Esophagus muscularis mucosa (tissue), 4 donors: ENCODE measurements around the gene SALL3. TPM values are rescaled to one million over a fixed set of nuclear protein-coding genes. Genes with fewer than 3 reads are reported as not detected.

Experiments used
- DNase-seq: peaks from one replicate; pipeline ENCODE4 v3.0.0-alpha.2; 2017; ENCODE audit errors: extremely low spot score
- H3K27ac ChIP-seq, 4 donors: fragments of 200-600 bp; sonication (generic); replicated peaks in 1 of 4; 1 replicate in 3 of 4; 2 replicates in 1 of 4; pipeline ENCODE4 v1.5.1; 2016 to 2019; ENCODE audit warnings: mild to moderate bottlenecking in 1 of 4
- H3K27me3 ChIP-seq, 4 donors: fragments of 200-600 bp; sonication (generic); one replicate each; pipeline versions ENCODE4 v1.5.1 to v1.6.0; 2016 to 2019
- H3K36me3 ChIP-seq, 4 donors: fragments of 200-600 bp; sonication (generic); one replicate each; pipeline ENCODE4 v1.5.1; 2016 to 2019
- H3K4me1 ChIP-seq, 4 donors: fragments of 200-600 bp; sonication (generic); one replicate each; pipeline ENCODE4 v1.5.1; 2016 to 2019
- H3K4me3 ChIP-seq, 4 donors: fragments of 200-600 bp; sonication (generic); 1 replicate in 2 of 4; 2 replicates in 2 of 4; pipeline ENCODE4 v1.5.1; 2016 to 2019; ENCODE audit warnings: mild to moderate bottlenecking in 4 of 4, moderate library complexity in 1 of 4
- H3K9me3 ChIP-seq, 4 donors: fragments of 200-600 bp; sonication (generic); 1 replicate in 3 of 4; 2 replicates in 1 of 4; pipeline ENCODE4 v1.5.1; 2016 to 2019
- CTCF ChIP-seq, 3 experiments: fragments of 200-600 bp in 2 of 3; fragments of 450-650 bp in 1 of 3; sonication (generic) in 2 of 3; IDR thresholded peaks; one replicate each; pipeline ENCODE4 v1.5.1; 2017 to 2019; ENCODE audit warnings: antibody characterized with exemption in 3 of 3, mild to moderate bottlenecking in 2 of 3, moderate library complexity in 1 of 3
- EP300 ChIP-seq: sonication (generic); formaldehyde crosslinking; IDR thresholded peaks from one replicate; pipeline ENCODE4 v1.6.1; 2017; ENCODE audit warnings: antibody characterized with exemption
- POLR2A ChIP-seq: fragments of 450-650 bp; IDR thresholded peaks from one replicate; pipeline ENCODE4 v1.6.1; 2017; ENCODE audit warnings: antibody characterized with exemption, moderate library complexity, mild to moderate bottlenecking, low read depth
- POLR2AphosphoS5 ChIP-seq, 2 donors: sonication (generic); formaldehyde crosslinking; IDR thresholded peaks; one replicate each; pipeline ENCODE4 v1.6.1; 2017; ENCODE audit warnings: antibody characterized with exemption in 2 of 2
- WGBS: methylation state at CpG from one replicate; pipeline ENCODE4 v1.1.5; 2018; 5-methylcytosine and 5-hydroxymethylcytosine counted together
- intact Hi-C: fragments of 100-400 bp; cut with DNase I; formaldehyde crosslinking; loops from one replicate; pipeline ENCODE4 v1.15.1; 2023
- total RNA-seq, 4 donors: library from RNA; depleted of rRNA; stranded (reverse); fragments of >200 nt; gene quantifications; one replicate each; pipeline versions ENCODE4 v1.1.0 to v1.2.1, GENCODE V29; 2016

SALL3 gene
- total RNA-seq, 4 donors from 2014 or later = not detected

GRCh38 chr18:78980279-78980771 is 707 bp downstream of the SALL3 start:
- Histone ChIP-seq H3K9me3 (peaks cover 0 to 5% (median 0%) of the 10 kb centered on the region in 4 donors), H3K36me3 (no peaks in the 10 kb centered on the region), H3K4me3 (peak overlapping the region; percentile 9 to 33 (median 30)), H3K27ac (no peak overlapping the region), H3K27me3 (peaks cover 0 to 95% (median 50%) of the 10 kb centered on the region in 4 donors), H3K4me1 (peaks cover 7 to 36% (median 28%) of the 10 kb centered on the region in 4 donors)
- DNase-seq = no peak
- TF ChIP-seq CTCF (IDR thresholded peaks at IDR 0.05) = no peak
- no peak for TF ChIP-seq POLR2A
- no peak for TF ChIP-seq POLR2AphosphoS5 (IDR thresholded peaks at IDR 0.05)
- TF ChIP-seq EP300 = no peak
- intact Hi-C loops = loop anchor here (10.0 kb wide), 1 partner anchor 1076 kb away; no protein-coding TSS in a partner anchor
- WGBS = 0% methylated on average over 24 of the region's 71 CpGs

GRCh38 chr18:78980777-78981380 is 1.3 kb downstream of the SALL3 start:
- intact Hi-C loops = loop anchor here (10.0 kb wide), 1 partner anchor 1076 kb away; no protein-coding TSS in a partner anchor
- no peak overlapping the region for H3K27ac ChIP-seq
- peaks cover 0 to 95% (median 54%) of the 10 kb centered on the region in 4 donors for H3K27me3 ChIP-seq
- peaks cover 7 to 40% (median 30%) of the 10 kb centered on the region in 4 donors for H3K4me1 ChIP-seq
- 2% methylated on average over 6 of the region's 68 CpGs for WGBS
- no peak for DNase-seq
- TF ChIP-seq POLR2AphosphoS5 (IDR thresholded peaks at IDR 0.05) (no peak), EP300 (no peak), POLR2A (no peak), CTCF (IDR thresholded peaks at IDR 0.05) (no peak)
- peak overlapping the region; percentile 9 to 33 (median 30) for H3K4me3 ChIP-seq
- H3K9me3 ChIP-seq = peaks cover 0 to 5% (median 0%) of the 10 kb centered on the region in 4 donors
- H3K36me3 ChIP-seq = no peaks in the 10 kb centered on the region

GRCh38 chr18:78981394-78981831 is 1.8 kb downstream of the SALL3 start:
- 8% methylated on average over 13 of the region's 13 CpGs for WGBS
- Histone ChIP-seq H3K27me3 (peaks cover 0 to 95% (median 58%) of the 10 kb centered on the region in 4 donors), H3K27ac (no peak overlapping the region), H3K9me3 (peaks cover 0 to 5% (median 0%) of the 10 kb centered on the region in 4 donors), H3K4me1 (peaks cover 7 to 43% (median 32%) of the 10 kb centered on the region in 4 donors), H3K36me3 (no peaks in the 10 kb centered on the region), H3K4me3 (peak overlapping the region in 1 of 4 donors; percentile 33)
- TF ChIP-seq EP300 (no peak), POLR2A (no peak), POLR2AphosphoS5 (IDR thresholded peaks at IDR 0.05) (no peak), CTCF (IDR thresholded peaks at IDR 0.05) (no peak)
- DNase-seq = no peak
- intact Hi-C loops = loop anchor here (10.0 kb wide), 1 partner anchor 1077 kb away; no protein-coding TSS in a partner anchor

GRCh38 chr18:78981989-78982620 is 2.5 kb downstream of the SALL3 start:
- H3K27me3 ChIP-seq = peaks cover 0 to 95% (median 61%) of the 10 kb centered on the region in 4 donors
- peaks cover 0 to 5% (median 0%) of the 10 kb centered on the region in 4 donors for H3K9me3 ChIP-seq
- H3K27ac ChIP-seq = no peak overlapping the region
- no peaks in the 10 kb centered on the region for H3K36me3 ChIP-seq
- no peak overlapping the region for H3K4me3 ChIP-seq
- TF ChIP-seq POLR2AphosphoS5 (IDR thresholded peaks at IDR 0.05) (no peak), POLR2A (no peak), EP300 (no peak), CTCF (IDR thresholded peaks at IDR 0.05) (no peak)
- DNase-seq = no peak
- H3K4me1 ChIP-seq = peaks cover 7 to 43% (median 31%) of the 10 kb centered on the region in 4 donors
- intact Hi-C loops = loop anchor here (10.0 kb wide), 1 partner anchor 1077 kb away; no protein-coding TSS in a partner anchor
- WGBS = 8% methylated on average over 14 of the region's 14 CpGs
